ENCODE data around the gene PHRF1. TPM values are rescaled to one million over a fixed set of nuclear protein-coding genes. Genes with fewer than 3 reads are reported as not detected.
A peak's percentile ranks its signal among the peaks of the same experiment; 100 is the strongest.

The PHRF1 gene
- total RNA-seq, 2 experiments from 2014 or later, result 43.1 to 44.5 TPM

DNA sequence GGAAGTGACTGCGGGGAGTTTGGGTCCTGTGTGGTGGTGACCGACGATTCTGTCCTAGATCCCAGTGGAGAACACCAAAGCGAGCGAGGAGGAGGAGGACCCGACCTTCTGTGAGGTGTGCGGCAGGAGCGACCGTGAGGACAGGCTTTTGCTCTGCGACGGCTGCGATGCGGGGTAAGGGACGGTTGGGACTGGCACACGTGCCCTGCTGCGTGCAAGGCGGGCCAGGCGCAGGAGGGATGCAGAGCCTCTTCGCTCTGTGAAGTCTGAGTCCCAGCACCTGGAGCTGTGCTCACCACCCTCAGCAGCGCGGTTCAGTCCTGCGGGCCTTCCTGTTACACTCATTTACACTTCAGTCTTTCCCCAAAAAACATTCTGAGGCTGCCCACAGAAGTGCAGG is 16.2 kb downstream of the PHRF1 start:
- Mint-ChIP-seq H3K27me3 (no peaks in the 10 kb centered on the region), H3K27ac (no peak overlapping the region), H3K36me3 (ENCODE audit: low read depth) (peaks cover 46% of the 10 kb centered on the region), H3K9me3 (no peaks in the 10 kb centered on the region), H3K4me1 (ENCODE audit: low read depth) (peaks cover 27% of the 10 kb centered on the region), H3K4me3 (no peak overlapping the region)
- intact Hi-C loops (cut with micrococcal nuclease), result no loop called here
- no peak for DNase-seq
- POLR2A ChIA-PET, result interaction anchor here (1.0 kb wide), 1 partner anchor 42 kb away, joined by 3 read pairs; no protein-coding TSS in a partner anchor
- no peak for TF ChIP-seq CTCF (IDR thresholded peaks at IDR 0.05)
- no peak for ATAC-seq
- CTCF ChIA-PET, result no interaction called here

GRCh38 chr11:592918-593317 is 16.6 kb downstream of the PHRF1 start:
- POLR2A ChIA-PET, result interaction anchor here (1.0 kb wide), 1 partner anchor 42 kb away, joined by 3 read pairs; no protein-coding TSS in a partner anchor
- intact Hi-C loops (cut with micrococcal nuclease), result no loop called here
- TF ChIP-seq CTCF (IDR thresholded peaks at IDR 0.05), result no peak
- peaks cover 22% of the 10 kb centered on the region for H3K4me1 Mint-ChIP-seq (ENCODE audit: low read depth)
- CTCF ChIA-PET, result no interaction called here
- H3K27me3 Mint-ChIP-seq, result no peaks in the 10 kb centered on the region
- no peak overlapping the region for H3K27ac Mint-ChIP-seq
- H3K9me3 Mint-ChIP-seq, result no peaks in the 10 kb centered on the region
- H3K4me3 Mint-ChIP-seq, result no peak overlapping the region
- DNase-seq (no peak), ATAC-seq (no peak)
- peaks cover 46% of the 10 kb centered on the region for H3K36me3 Mint-ChIP-seq (ENCODE audit: low read depth)

DNA sequence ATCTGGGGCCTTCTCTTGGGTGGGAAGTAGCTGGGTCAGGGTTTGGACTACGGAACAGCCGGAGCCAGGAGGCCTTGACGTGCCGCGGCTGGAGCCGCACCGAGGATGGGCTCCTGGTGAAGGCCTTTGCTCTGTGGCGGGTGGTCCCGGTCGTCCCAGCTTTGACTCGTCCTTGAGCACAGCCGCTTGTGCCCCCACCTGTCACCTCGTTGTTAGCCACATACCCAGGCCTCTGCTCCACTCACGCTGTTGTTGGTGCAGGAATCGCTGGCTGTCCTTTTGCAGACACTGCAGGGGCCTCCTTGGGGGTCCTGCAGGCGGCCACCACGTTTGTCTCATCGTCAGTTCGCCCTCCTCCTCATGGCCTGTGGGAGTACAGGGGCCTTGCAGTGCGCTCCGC is 17.1 kb downstream of the PHRF1 start:
- intact Hi-C loops (cut with micrococcal nuclease), result no loop called here
- Mint-ChIP-seq H3K27me3 (no peaks in the 10 kb centered on the region), H3K4me1 (ENCODE audit: low read depth) (peaks cover 20% of the 10 kb centered on the region), H3K4me3 (no peak overlapping the region), H3K27ac (no peak overlapping the region), H3K36me3 (ENCODE audit: low read depth) (peaks cover 46% of the 10 kb centered on the region), H3K9me3 (no peaks in the 10 kb centered on the region)
- ATAC-seq, result no peak
- no peak for TF ChIP-seq CTCF (IDR thresholded peaks at IDR 0.05)
- no peak for DNase-seq
- ChIA-PET CTCF (no interaction called here), POLR2A (interaction anchor here (1.0 kb wide), 1 partner anchor 43 kb away, joined by 3 read pairs; no protein-coding TSS in a partner anchor)

- no peak for TF ChIP-seq CTCF (IDR thresholded peaks at IDR 0.05)
- H3K36me3 Mint-ChIP-seq (ENCODE audit: low read depth), result peaks cover 44% of the 10 kb centered on the region
- ChIA-PET POLR2A (interaction anchor here (1.4 kb wide), 1 partner anchor 20 kb away, joined by 6 read pairs; the partner anchor contains the start of gene IRF7), CTCF (interaction anchor here (1.2 to 1.5 kb wide), 2 partner anchors 10 to 18 kb away, joined by 3 read pairs; no protein-coding TSS in a partner anchor)
- intact Hi-C loops (cut with micrococcal nuclease), result no loop called here
- peaks cover 12% of the 10 kb centered on the region for H3K4me1 Mint-ChIP-seq (ENCODE audit: low read depth)
- H3K9me3 Mint-ChIP-seq, result no peaks in the 10 kb centered on the region
- H3K4me3 Mint-ChIP-seq, result no peak overlapping the region
- DNase-seq, result no peak
- no peak for ATAC-seq
- no peak overlapping the region for H3K27ac Mint-ChIP-seq
- H3K27me3 Mint-ChIP-seq, result no peaks in the 10 kb centered on the region
Measured at GRCh38 chr11:595400-595799, 19.1 kb downstream of the PHRF1 start.

DNA sequence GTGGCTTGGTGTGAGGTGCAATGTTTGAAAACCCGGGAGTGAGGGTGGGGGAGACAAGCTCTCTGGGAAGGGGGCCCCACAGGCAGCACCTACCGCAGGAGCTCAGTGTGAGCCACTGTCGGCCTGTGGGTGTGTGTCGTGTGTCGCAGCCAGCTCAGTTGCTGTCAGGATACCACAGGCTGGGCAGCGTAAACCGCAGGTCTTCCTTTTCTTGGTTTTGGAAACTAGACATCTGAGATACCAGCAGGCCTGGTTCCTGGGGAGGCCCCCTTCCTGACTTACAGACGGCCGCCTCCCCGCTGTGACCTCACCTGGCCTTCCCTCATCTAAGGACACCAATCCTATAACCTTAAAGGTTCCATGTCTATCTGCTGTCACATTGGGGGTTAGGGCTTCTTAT is 20.1 kb downstream of the PHRF1 start:
- Mint-ChIP-seq H3K4me1 (ENCODE audit: low read depth) (peaks cover 12% of the 10 kb centered on the region), H3K36me3 (ENCODE audit: low read depth) (peaks cover 40% of the 10 kb centered on the region), H3K4me3 (no peak overlapping the region), H3K27ac (peak overlapping the region; percentile 49), H3K9me3 (no peaks in the 10 kb centered on the region), H3K27me3 (no peaks in the 10 kb centered on the region)
- ChIA-PET POLR2A (interaction anchor here (0.6 to 1.4 kb wide), 3 partner anchors 16 to 39 kb away, joined by 3 to 6 read pairs (median 3); partner anchors contain the start of gene IRF7), CTCF (interaction anchor here (0.8 to 1.2 kb wide), 2 partner anchors 9 to 11 kb away, joined by 3 to 4 read pairs; no protein-coding TSS in a partner anchor)
- intact Hi-C loops (cut with micrococcal nuclease), result no loop called here
- ATAC-seq (peak; percentile 42), DNase-seq (peak; percentile 54)
- no peak for TF ChIP-seq CTCF (IDR thresholded peaks at IDR 0.05)
